ENCODE results near the gene TMC6.

The TMC6 gene

GRCh38 chr17:78137392-78138203 lies 9.0 kb upstream of the TMC6 start:
- H3K27me3 ChIP-seq (replicated peaks; ENCODE audit: control insufficient read depth, insufficient read depth, low read length): no peaks in the 10 kb centered on the region
- DNase-seq (ENCODE audit: extremely low read depth, insufficient read length): no peak
- no peak overlapping the region for H3K4me3 ChIP-seq (replicated peaks; ENCODE audit: low read depth, low read length)
- TF ChIP-seq CTCF (IDR thresholded peaks at IDR 0.05; ENCODE audit: insufficient read depth, low read length, poor library complexity, severe bottlenecking): peak; percentile 83
- H3K36me3 ChIP-seq (ENCODE audit: control insufficient read depth, insufficient read depth, low read length): peaks cover 45% of the 10 kb centered on the region

- no peaks in the 10 kb centered on the region for H3K27me3 ChIP-seq (replicated peaks; ENCODE audit: control insufficient read depth, insufficient read depth, low read length)
- no peak for TF ChIP-seq CTCF (IDR thresholded peaks at IDR 0.05; ENCODE audit: insufficient read depth, low read length, poor library complexity, severe bottlenecking)
- no peak overlapping the region for H3K4me3 ChIP-seq (replicated peaks; ENCODE audit: low read depth, low read length)
- H3K36me3 ChIP-seq (ENCODE audit: control insufficient read depth, insufficient read depth, low read length): peaks cover 37% of the 10 kb centered on the region
- no peak for DNase-seq (ENCODE audit: extremely low read depth, insufficient read length)
Observed at GRCh38 chr17:78135858-78136500, 7.4 kb upstream of the TMC6 start.

DNA sequence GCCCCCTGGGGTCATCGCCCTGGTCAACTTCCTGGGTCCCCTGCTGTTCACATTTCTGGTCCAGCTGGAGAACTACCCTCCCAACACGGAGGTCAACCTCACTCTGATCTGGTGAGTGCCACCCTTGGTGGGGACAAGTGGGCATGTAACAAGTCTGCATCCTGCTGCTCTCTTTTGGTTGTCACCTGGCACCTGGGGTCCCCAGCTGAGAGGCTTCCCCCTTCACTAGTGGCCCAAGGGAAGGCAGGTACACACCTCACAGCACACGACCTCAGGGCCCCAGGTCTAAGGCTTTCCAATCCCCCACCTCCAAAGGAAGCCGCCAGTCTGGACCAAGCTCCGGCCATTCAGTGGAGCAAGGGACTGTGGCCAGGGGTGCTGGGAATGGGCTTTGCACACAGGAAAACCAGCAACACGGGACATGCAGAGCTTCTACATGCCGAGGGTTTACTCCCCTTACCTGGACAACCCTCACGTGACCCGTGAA lies 6.4 kb upstream of the TMC6 start:
- DNase-seq (ENCODE audit: extremely low read depth, insufficient read length): no peak
- Histone ChIP-seq H3K27me3 (replicated peaks; ENCODE audit: control insufficient read depth, insufficient read depth, low read length) (no peaks in the 10 kb centered on the region), H3K4me3 (replicated peaks; ENCODE audit: low read depth, low read length) (no peak overlapping the region), H3K36me3 (ENCODE audit: control insufficient read depth, insufficient read depth, low read length) (peaks cover 37% of the 10 kb centered on the region)
- TF ChIP-seq CTCF (IDR thresholded peaks at IDR 0.05; ENCODE audit: insufficient read depth, low read length, poor library complexity, severe bottlenecking): no peak

GRCh38 chr17:78133971-78134898 lies 5.7 kb upstream of the TMC6 start:
- TF ChIP-seq CTCF (IDR thresholded peaks at IDR 0.05; ENCODE audit: insufficient read depth, low read length, poor library complexity, severe bottlenecking): peak; percentile 77
- peak; percentile 81 for DNase-seq (ENCODE audit: extremely low read depth, insufficient read length)
- no peaks in the 10 kb centered on the region for H3K27me3 ChIP-seq (replicated peaks; ENCODE audit: control insufficient read depth, insufficient read depth, low read length)
- peaks cover 37% of the 10 kb centered on the region for H3K36me3 ChIP-seq (ENCODE audit: control insufficient read depth, insufficient read depth, low read length)
- H3K4me3 ChIP-seq (replicated peaks; ENCODE audit: low read depth, low read length): peak overlapping the region; percentile 72

- no peak for TF ChIP-seq CTCF (IDR thresholded peaks at IDR 0.05; ENCODE audit: insufficient read depth, low read length, poor library complexity, severe bottlenecking)
- H3K36me3 ChIP-seq (ENCODE audit: control insufficient read depth, insufficient read depth, low read length): peaks cover 37% of the 10 kb centered on the region
- no peaks in the 10 kb centered on the region for H3K27me3 ChIP-seq (replicated peaks; ENCODE audit: control insufficient read depth, insufficient read depth, low read length)
- no peak for DNase-seq (ENCODE audit: extremely low read depth, insufficient read length)
- peak overlapping the region; percentile 72 for H3K4me3 ChIP-seq (replicated peaks; ENCODE audit: low read depth, low read length)
Observed at GRCh38 chr17:78133179-78133951, 4.8 kb upstream of the TMC6 start.
